HG03196 (cell line): ENCODE data around the gene FRY.

ENCODE experiments used
- ATAC-seq: cut with Tn5 transposase; IDR thresholded peaks from one replicate; pipeline ENCODE4 v1.9.1; 2021; ENCODE audit not compliant: unreplicated experiment

The FRY gene

GRCh38 chr13:32254416-32254815 is 222.8 kb downstream of the FRY start:
- no peak for ATAC-seq

- ATAC-seq = no peak
Observed at GRCh38 chr13:32254916-32255723, 223.5 kb downstream of the FRY start.

GRCh38 chr13:32255724-32256109 is 224.1 kb downstream of the FRY start:
- ATAC-seq = no peak

GRCh38 chr13:32256243-32256642 is 224.7 kb downstream of the FRY start:
- ATAC-seq = no peak

- no peak for ATAC-seq
Observed at GRCh38 chr13:32257649-32258048, 226.1 kb downstream of the FRY start.

- ATAC-seq = no peak
Observed at GRCh38 chr13:32259116-32259515, 227.5 kb downstream of the FRY start.

- ATAC-seq = no peak
Observed at GRCh38 chr13:32261567-32261966, 230.0 kb downstream of the FRY start.

- no peak for ATAC-seq
Observed at GRCh38 chr13:32262165-32262564, 230.6 kb downstream of the FRY start.

GRCh38 chr13:32262619-32263018 is 231.0 kb downstream of the FRY start:
- ATAC-seq = no peak

GRCh38 chr13:32264407-32264806 is 232.8 kb downstream of the FRY start:
- no peak for ATAC-seq

- ATAC-seq = no peak
Observed at GRCh38 chr13:32265726-32266125, 234.2 kb downstream of the FRY start.

- no peak for ATAC-seq
Observed at GRCh38 chr13:32266130-32266529, 234.6 kb downstream of the FRY start.

- peak; percentile 84 for ATAC-seq
Observed at GRCh38 chr13:32267836-32268439, 236.4 kb downstream of the FRY start.

- ATAC-seq = no peak
Observed at GRCh38 chr13:32272021-32272683, 240.6 kb downstream of the FRY start.

GRCh38 chr13:32277839-32278238 is 246.3 kb downstream of the FRY start:
- ATAC-seq = no peak

- no peak for ATAC-seq
Observed at GRCh38 chr13:32278426-32278825, 246.9 kb downstream of the FRY start.

- no peak for ATAC-seq
Observed at GRCh38 chr13:32281096-32281495, 249.5 kb downstream of the FRY start.

GRCh38 chr13:32282096-32282711 is 250.6 kb downstream of the FRY start:
- no peak for ATAC-seq

- no peak for ATAC-seq
Observed at GRCh38 chr13:32284927-32285632, 253.5 kb downstream of the FRY start.

- ATAC-seq = no peak
Observed at GRCh38 chr13:32285633-32285965, 254.0 kb downstream of the FRY start.

- ATAC-seq = no peak
Observed at GRCh38 chr13:32297206-32297605, 265.6 kb downstream of the FRY start.
